NCI-H146 (cell line): ENCODE data around the gene MYRF.

Source experiments
- DNase-seq: peaks from one replicate; lab custom pipeline; 2025; lab: John Stamatoyannopoulos, UW

Gene MYRF

GRCh38 chr11:61760946-61761345 lies 8.5 kb downstream of the MYRF start:
- no peak for DNase-seq

- DNase-seq, result no peak
Measured at GRCh38 chr11:61761440-61762222, 9.2 kb downstream of the MYRF start.

DNA sequence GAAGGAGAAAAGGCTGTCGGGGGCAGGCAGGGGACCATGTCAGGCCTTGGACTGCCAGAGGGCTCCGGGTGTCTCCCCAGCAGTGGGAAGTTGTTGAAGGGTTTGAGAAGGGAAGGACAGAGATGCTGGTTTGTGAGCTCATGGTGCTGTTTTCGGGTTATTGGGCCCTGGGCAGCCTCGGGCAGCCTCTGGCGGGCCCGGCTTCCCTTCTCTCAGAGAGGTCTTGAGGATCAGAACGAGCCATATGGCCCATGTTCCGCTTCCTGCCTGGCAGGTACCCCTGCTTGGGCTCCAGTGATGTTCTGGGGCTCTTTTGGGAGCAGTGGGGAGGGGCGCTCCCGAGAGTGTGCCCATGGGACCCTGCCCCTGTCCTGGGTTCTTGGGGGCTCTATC lies 9.8 kb downstream of the MYRF start:
- no peak for DNase-seq

- DNase-seq, result no peak
Measured at GRCh38 chr11:61762798-61763197, 10.4 kb downstream of the MYRF start.

DNA sequence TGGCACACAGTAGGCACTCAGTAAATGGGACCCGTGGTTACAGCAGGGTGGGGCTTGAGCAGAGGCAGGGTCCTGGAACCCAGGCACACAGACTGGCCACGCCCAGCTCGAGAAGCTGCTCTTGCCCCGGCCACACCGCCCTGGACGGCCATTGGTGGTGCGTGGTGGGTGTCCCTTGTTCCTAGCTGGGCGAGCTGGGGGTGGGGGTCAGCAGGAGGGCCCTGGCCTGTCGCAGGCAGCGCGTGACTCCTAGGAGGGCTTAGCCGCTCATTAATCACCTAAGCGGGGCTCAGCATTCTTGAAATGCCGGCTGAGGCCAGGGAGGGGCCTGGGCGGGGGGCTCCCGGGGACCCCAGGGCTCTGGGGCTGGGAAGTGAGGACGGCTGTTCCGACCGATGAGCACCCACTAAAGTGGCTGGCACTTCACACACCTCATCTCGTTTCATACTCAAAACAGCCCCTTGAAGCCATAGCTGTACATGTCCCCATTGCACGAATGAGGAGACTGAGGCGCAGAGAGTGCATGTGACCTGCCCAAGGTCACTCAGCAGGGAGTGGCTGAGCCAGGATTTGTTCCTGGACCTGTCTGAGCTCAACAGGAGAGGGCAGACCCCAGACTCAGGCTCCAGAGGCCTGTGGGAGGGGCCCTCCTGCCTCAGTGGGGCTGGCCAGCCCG lies 11.6 kb downstream of the MYRF start:
- DNase-seq, result no peak

DNA sequence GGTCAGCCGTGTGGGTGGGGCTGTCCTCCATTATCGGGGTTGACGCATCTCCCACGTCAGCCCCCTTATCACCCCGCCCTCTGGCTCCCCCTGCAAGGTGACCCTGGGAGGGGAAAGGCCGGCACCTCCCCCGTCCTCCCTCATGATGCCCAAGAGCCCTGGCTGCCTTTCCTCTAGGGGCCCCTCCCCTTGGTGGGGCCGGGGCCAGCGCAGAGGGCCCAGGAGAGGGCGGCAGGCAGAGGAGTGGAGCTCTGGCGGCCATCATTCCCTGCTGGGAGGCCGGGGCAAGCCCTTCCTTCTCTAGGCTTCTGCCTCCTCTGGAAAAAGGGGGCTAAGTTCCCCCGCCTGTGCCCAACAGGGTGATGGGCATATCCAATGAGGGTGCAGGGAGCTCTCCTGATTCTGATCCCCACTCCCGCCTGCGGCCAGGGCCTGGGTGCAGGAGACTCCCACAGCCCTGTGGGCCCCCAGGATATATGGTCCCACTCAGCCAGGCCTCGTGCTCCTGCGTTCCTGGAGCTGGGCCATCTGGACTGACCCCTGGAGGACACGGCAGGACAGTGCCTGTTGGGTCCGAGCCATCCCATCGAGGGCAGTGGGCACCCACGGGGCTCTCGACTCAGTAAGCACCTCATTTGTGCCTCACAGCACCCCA lies 12.3 kb downstream of the MYRF start:
- DNase-seq, result no peak

- DNase-seq, result no peak
Measured at GRCh38 chr11:61765550-61766253, 13.3 kb downstream of the MYRF start.

DNA sequence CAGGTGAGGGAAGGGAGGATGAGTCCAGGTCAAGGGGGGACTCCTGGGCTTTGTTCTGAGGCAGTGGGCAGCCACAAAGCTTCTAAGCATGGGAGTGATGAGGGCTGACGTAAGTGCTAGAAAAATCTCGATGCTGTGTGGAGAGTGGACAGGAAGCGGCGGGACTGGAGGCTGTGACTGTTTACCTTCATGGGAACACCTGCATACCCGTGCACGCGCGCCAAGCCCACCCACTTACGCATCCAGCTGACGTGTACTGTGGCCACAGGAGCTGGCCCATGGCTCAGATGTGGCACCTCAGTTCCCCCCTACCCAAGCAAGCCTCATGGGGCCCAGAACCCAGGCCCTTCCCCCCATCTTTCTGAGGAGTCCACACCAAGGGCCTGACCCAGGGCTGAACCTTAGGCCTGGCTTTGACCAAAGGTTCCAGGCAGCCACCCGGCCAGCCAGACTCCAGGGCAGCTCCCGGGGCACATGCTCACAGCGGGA lies 14.0 kb downstream of the MYRF start:
- no peak for DNase-seq

- DNase-seq, result no peak
Measured at GRCh38 chr11:61768376-61769076, 16.1 kb downstream of the MYRF start.

DNA sequence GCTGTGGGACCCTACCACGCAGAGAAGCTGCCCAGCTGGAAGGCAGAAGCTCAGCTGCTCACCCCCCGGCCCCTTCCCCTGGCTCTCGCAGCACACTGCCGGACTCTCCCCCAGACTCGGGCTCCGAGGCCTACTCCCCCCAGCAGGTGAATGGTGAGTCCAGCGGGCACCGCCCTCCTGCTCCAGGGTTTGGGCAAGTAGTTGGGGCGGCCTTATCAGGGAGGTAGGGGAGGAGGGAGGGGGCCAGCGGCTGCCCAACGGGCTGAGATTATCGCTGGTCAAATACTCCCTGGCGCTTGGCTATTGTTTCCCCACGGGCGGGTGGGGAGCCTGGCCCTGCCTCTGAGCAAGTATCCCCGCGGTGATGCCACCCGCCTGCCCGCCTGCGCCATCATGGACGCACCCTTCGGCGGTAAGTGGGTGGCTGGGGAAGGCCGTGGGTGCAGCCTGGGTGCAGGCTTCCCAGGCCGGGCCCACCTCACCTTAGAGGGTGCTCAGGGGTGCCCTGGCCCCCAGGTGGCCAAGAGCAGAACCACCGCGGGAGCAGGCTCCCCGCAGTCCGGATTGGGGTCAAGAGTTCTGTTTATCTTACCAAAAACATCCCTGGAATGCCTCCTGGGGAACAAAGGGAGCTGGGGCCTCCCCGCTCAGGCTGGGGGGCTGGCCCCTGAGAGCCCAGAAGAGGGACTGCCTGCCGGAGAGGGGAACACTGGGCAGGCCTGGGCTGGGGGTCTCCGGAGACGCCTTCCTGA lies 16.9 kb downstream of the MYRF start:
- no peak for DNase-seq

DNA sequence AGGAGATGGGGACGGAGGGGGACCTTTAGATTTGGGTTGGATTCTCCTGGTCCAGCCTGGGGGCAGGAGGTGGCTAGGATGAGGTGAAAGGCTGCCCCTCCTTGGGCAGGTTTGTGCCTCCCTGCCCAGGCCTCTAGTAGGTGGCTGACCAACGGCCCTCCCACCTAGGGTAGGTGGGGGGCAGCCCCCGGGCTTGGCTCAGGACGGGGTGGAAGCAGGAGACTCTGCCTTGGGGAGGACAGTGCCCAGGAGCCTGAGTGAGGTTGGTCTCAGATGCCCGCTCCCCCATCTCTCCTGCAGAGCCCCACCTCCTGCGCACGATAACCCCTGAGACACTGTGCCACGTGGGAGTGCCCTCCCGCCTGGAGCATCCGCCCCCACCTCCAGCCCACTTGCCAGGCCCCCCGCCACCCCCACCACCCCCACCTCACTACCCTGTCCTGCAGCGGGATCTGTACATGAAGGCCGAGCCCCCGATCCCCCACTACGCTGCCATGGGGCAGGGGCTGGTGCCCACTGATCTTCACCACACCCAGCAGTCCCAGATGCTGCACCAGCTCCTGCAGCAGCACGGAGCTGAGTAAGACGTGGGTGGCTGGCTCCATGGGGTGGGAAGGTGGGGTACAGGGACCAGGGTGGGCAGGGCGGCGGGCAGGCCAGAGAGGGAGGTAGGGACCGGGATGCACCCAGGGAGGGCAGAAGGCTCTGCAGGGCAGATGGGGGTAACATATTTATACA lies 17.7 kb downstream of the MYRF start:
- no peak for DNase-seq

GRCh38 chr11:61771195-61771894 lies 18.9 kb downstream of the MYRF start:
- DNase-seq, result no peak

DNA sequence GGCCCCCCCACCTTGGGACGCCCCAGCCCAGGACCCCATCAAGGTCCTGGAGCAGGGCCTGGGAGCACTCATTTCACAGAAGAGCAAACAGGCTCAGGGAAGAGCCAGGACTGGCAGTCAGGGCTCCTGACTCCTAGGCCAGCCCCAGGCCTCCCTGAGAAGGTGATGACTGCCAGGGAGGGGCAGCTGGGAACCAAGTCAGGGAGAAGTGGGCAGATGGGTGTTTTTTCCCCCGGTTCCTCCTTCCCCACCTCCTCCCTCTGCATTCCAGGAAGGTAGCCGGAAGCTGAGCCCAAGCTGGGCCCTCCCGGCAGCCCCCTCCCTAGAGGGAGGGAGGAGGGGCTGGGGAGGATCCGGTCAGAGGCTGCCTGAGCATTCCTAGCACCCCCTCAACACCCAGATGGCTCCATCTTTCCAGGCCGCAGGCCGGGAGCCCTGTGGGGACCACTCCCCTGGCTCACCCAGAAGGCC lies 19.6 kb downstream of the MYRF start:
- no peak for DNase-seq

- DNase-seq, result no peak
Measured at GRCh38 chr11:61773356-61773755, 20.9 kb downstream of the MYRF start.

DNA sequence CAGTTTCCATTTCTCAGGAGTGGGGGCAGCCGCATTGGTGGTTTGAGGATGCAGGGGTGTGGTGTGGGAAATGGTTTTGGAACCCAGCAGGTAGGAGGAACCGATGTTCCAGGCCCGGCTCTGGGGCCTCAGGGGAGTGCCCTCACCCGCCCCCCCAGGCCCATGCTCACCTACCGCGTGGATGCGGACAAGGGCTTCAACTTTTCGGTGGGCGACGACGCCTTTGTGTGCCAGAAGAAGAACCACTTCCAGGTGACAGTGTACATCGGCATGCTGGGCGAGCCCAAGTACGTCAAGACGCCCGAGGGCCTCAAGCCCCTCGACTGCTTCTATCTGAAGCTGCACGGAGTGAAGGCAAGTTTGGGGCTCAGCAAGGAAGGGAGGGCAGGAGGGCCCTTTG lies 21.4 kb downstream of the MYRF start:
- DNase-seq, result no peak

GRCh38 chr11:61774411-61774810 lies 22.0 kb downstream of the MYRF start:
- DNase-seq, result no peak

- no peak for DNase-seq
Measured at GRCh38 chr11:61775106-61775505, 22.7 kb downstream of the MYRF start.

DNA sequence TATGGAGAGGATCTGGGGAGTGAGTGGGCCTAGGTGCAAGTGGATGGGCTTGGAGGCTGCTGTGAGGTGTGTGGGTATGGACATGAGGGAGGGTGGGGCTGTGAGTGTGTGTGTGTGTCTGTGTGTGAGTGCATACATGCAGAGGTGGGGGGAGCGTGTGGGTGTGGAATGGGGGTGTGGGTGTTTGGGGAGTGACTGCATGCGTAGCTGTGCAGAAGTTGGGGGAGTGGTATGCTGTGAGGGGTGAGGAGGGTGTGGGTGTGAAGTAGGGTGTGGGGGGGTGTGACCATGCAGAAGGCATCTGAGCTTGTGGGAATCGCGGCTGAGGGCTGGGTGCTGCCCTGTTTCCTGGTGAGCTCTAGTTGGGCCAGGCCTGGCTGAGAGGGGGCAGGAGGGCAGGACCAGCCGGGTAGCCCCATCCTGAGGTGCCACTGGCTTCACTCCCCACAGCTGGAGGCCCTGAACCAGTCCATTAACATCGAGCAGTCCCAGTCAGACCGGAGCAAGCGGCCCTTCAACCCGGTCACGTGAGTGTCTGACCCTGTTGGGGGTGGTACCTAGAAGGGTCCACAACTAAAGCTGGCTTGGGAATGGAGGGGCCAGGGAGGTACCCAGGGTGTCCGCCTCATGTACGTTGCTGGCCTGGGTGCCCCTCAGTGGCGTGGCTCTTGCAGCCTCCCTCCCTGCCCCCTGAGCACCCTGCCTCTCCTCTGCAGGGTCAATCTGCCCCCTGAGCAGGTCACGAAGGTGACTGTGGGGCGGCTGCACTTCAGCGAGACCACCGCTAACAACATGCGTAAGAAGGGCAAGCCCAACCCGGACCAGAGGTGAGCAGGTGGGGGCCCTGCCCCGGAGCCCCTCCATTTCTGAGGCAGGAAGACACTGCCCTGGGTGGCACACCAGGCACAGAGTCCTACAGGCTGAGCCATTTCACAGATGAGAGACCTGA lies 23.4 kb downstream of the MYRF start:
- no peak for DNase-seq
